ENCODE data around the gene USP36.
A peak's percentile ranks its signal among the peaks of the same experiment; 100 is the strongest.

DNA sequence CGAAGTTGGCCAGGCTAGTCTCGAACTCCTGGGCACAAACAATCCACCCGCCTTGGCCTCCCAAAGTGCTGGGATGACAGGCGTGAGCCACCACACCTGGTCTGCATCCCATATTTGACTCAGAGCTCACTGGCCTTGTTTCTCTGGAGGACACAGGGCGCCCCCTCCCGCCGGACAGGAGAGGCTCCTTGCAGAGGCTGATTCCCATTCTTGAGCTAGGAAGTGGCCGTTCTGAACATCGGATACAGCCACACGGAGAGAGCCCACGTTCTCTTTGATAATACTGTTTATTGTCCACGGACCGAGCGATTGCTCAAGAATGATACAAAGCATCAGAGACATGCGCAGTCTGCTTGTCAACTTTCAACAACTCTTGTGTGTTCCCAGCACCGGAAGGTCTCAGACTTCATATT, 12.1 kb upstream of the USP36 start:
- TF ChIP-seq, protein P1, sequence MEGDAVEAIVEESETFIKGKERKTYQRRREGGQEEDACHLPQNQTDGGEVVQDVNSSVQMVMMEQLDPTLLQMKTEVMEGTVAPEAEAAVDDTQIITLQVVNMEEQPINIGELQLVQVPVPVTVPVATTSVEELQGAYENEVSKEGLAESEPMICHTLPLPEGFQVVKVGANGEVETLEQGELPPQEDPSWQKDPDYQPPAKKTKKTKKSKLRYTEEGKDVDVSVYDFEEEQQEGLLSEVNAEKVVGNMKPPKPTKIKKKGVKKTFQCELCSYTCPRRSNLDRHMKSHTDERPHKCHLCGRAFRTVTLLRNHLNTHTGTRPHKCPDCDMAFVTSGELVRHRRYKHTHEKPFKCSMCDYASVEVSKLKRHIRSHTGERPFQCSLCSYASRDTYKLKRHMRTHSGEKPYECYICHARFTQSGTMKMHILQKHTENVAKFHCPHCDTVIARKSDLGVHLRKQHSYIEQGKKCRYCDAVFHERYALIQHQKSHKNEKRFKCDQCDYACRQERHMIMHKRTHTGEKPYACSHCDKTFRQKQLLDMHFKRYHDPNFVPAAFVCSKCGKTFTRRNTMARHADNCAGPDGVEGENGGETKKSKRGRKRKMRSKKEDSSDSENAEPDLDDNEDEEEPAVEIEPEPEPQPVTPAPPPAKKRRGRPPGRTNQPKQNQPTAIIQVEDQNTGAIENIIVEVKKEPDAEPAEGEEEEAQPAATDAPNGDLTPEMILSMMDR (IDR thresholded peaks at IDR 0.05): peak; percentile 83; the same call in 1 of the 2 replicates
- TF ChIP-seq POLR2AphosphoS5 (IDR thresholded peaks at IDR 0.05; ENCODE audit: low read depth, low read length) (no peak), TCF7L2 (IDR thresholded peaks at IDR 0.05; ENCODE audit: low read depth, low read length) (no peak), SIN3A (IDR thresholded peaks at IDR 0.05; ENCODE audit: borderline replicate concordance, insufficient read depth, low read depth, low read length) (no peak)
- TF ChIP-seq, protein P2, sequence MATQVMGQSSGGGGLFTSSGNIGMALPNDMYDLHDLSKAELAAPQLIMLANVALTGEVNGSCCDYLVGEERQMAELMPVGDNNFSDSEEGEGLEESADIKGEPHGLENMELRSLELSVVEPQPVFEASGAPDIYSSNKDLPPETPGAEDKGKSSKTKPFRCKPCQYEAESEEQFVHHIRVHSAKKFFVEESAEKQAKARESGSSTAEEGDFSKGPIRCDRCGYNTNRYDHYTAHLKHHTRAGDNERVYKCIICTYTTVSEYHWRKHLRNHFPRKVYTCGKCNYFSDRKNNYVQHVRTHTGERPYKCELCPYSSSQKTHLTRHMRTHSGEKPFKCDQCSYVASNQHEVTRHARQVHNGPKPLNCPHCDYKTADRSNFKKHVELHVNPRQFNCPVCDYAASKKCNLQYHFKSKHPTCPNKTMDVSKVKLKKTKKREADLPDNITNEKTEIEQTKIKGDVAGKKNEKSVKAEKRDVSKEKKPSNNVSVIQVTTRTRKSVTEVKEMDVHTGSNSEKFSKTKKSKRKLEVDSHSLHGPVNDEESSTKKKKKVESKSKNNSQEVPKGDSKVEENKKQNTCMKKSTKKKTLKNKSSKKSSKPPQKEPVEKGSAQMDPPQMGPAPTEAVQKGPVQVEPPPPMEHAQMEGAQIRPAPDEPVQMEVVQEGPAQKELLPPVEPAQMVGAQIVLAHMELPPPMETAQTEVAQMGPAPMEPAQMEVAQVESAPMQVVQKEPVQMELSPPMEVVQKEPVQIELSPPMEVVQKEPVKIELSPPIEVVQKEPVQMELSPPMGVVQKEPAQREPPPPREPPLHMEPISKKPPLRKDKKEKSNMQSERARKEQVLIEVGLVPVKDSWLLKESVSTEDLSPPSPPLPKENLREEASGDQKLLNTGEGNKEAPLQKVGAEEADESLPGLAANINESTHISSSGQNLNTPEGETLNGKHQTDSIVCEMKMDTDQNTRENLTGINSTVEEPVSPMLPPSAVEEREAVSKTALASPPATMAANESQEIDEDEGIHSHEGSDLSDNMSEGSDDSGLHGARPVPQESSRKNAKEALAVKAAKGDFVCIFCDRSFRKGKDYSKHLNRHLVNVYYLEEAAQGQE (IDR thresholded peaks at IDR 0.05; ENCODE audit: insufficient read depth in 1 of 2, low read depth in 2 of 2, low read length in 1 of 2): no peak
